ENCODE results near the gene RIN2. TPM values are rescaled to one million over a fixed set of nuclear protein-coding genes. Genes with fewer than 3 reads are reported as not detected.

RIN2 gene
- total and polyA plus RNA-seq, 2 of the 13 experiments (the other 11 are each of a cell fraction or from before 2014, with no cell fraction given), result 2.5 to 5.1 TPM

DNA sequence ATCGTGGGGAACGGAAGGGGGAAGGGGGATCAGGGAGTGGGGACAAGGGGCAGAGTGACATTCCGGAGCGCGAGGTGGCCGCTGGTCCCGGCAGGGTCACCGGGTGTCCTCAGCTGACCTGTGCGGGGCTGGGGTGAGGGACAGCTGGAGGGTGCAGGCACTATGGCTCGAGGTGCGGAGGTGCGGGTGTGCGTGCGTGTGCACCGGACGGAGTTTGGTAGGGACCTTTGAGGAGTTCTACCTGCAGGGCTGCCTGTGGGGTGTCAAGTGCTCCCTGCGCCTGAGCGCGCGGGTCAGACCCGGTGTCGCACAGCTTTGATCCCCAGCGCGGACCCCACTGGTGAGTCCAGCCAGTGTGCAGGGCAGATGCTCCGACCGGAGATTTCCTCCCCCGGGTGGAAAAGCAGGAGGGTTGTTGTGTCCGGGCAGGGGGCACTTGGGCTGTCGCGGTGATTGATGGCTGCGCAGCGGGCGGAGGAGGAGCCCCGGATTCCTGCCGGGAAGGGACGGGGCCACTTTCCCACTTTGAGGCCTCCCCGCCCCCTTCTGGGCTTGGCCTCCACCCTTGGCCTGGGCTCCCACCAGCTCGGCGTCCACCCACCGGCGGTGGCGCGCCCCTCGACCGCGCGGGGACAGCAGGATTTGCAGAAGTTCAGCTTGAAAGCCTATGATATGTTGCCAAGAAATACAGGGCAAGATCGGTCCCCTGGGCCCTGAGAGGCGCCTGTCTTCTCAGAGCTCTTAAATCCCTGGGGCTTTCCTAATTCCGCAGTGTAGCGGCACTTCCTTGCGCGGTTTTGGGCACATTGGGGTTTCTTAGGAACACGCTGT lies 658 bp downstream of the RIN2 start (continued):
- TF ChIP-seq ATF1 (CRISPR knock-in tag; IDR thresholded peaks at IDR 0.05) (no peak), RBFOX2 (IDR thresholded peaks at IDR 0.05; ENCODE audit: low read depth, low read length) (peak; percentile 93), ERF (CRISPR knock-in tag; IDR thresholded peaks at IDR 0.05) (peak; percentile 43; the same call in 1 of the 2 replicates), ZNF672 (CRISPR knock-in tag; IDR thresholded peaks at IDR 0.05) (no peak), ZNF790 (CRISPR knock-in tag; IDR thresholded peaks at IDR 0.05; ENCODE audit: borderline replicate concordance) (peak; percentile 90), SP5 (CRISPR knock-in tag; IDR thresholded peaks at IDR 0.05; ENCODE audit: borderline replicate concordance, low read depth) (peak; percentile 74; the same call in 1 of the 2 replicates), MIXL1 (CRISPR knock-in tag; IDR thresholded peaks at IDR 0.05) (no peak), MED1 (CRISPR knock-in tag; IDR thresholded peaks at IDR 0.05) (0 out of 2 replicates have a peak, but pooled peaks have one; percentile 47), ZFYVE20 (CRISPR knock-in tag; IDR thresholded peaks at IDR 0.05; ENCODE audit: borderline replicate concordance, low read depth) (0 out of 2 replicates have a peak, but pooled peaks have one; percentile 13), SP4 (CRISPR knock-in tag; IDR thresholded peaks at IDR 0.05) (peak; percentile 56; the same call in 1 of the 2 replicates), ZNF629 (CRISPR knock-in tag; conservative IDR thresholded peaks at IDR 0.05) (no peak; the same call in 1 of the 2 replicates), ZFX (CRISPR knock-in tag; IDR thresholded peaks at IDR 0.05; ENCODE audit: low read depth) (peak; percentile 52), SP1 (IDR thresholded peaks at IDR 0.05) (no peak), SP1 (CRISPR knock-in tag; IDR thresholded peaks at IDR 0.05) (no peak), ZNF746 (CRISPR knock-in tag; IDR thresholded peaks at IDR 0.05) (peak; percentile 73; the same call in 1 of the 2 replicates), MEIS1 (CRISPR knock-in tag; IDR thresholded peaks at IDR 0.05; ENCODE audit: borderline replicate concordance) (peak; percentile 99; the same call in 1 of the 2 replicates), MAFK (conservative IDR thresholded peaks at IDR 0.05 in 1 of 2, IDR thresholded peaks at IDR 0.05 in 1 of 2; ENCODE audit: low read length in 2 of 2) (no peak), TMF1 (CRISPR knock-in tag; IDR thresholded peaks at IDR 0.05; ENCODE audit: low read depth) (0 out of 2 replicates have a peak, but pooled peaks have one; percentile 61), ZMYM2 (CRISPR knock-in tag; IDR thresholded peaks at IDR 0.05) (0 out of 2 replicates have a peak, but pooled peaks have one; percentile 17), ELF3 (CRISPR knock-in tag; IDR thresholded peaks at IDR 0.05) (peak; percentile 50), ZNF331 (CRISPR knock-in tag; IDR thresholded peaks at IDR 0.05) (peak; percentile 78; the same call in 1 of the 2 replicates), ZKSCAN1 (IDR thresholded peaks at IDR 0.05; ENCODE audit: low read length) (no peak), CENPT (CRISPR knock-in tag; IDR thresholded peaks at IDR 0.05; ENCODE audit: low read depth) (0 out of 2 replicates have a peak, but pooled peaks have one; percentile 15), EZH2 (conservative IDR thresholded peaks at IDR 0.05; ENCODE audit: low read depth, low read length) (0 out of 2 replicates have a peak, but pooled peaks have one; percentile 47)
- TF ChIP-seq, protein P1, sequence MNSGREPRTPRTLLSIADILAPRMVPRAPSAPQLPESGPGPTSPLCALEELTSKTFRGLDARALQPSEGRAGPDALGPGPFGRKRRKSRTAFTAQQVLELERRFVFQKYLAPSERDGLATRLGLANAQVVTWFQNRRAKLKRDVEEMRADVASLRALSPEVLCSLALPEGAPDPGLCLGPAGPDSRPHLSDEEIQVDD (CRISPR knock-in tag; IDR thresholded peaks at IDR 0.05; ENCODE audit: borderline replicate concordance), result peak; percentile 64; the same call in 1 of the 2 replicates
- TF ChIP-seq, protein P2, sequence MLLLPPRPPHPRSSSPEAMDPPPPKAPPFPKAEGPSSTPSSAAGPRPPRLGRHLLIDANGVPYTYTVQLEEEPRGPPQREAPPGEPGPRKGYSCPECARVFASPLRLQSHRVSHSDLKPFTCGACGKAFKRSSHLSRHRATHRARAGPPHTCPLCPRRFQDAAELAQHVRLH (CRISPR knock-in tag; IDR thresholded peaks at IDR 0.05; ENCODE audit: borderline replicate concordance, low read depth), result 0 out of 2 replicates have a peak, but pooled peaks have one; percentile 43
- TF ChIP-seq, protein P3, sequence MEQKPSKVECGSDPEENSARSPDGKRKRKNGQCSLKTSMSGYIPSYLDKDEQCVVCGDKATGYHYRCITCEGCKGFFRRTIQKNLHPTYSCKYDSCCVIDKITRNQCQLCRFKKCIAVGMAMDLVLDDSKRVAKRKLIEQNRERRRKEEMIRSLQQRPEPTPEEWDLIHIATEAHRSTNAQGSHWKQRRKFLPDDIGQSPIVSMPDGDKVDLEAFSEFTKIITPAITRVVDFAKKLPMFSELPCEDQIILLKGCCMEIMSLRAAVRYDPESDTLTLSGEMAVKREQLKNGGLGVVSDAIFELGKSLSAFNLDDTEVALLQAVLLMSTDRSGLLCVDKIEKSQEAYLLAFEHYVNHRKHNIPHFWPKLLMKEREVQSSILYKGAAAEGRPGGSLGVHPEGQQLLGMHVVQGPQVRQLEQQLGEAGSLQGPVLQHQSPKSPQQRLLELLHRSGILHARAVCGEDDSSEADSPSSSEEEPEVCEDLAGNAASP (CRISPR knock-in tag; IDR thresholded peaks at IDR 0.05; ENCODE audit: borderline replicate concordance), result peak; percentile 99
- TF ChIP-seq, protein P4, sequence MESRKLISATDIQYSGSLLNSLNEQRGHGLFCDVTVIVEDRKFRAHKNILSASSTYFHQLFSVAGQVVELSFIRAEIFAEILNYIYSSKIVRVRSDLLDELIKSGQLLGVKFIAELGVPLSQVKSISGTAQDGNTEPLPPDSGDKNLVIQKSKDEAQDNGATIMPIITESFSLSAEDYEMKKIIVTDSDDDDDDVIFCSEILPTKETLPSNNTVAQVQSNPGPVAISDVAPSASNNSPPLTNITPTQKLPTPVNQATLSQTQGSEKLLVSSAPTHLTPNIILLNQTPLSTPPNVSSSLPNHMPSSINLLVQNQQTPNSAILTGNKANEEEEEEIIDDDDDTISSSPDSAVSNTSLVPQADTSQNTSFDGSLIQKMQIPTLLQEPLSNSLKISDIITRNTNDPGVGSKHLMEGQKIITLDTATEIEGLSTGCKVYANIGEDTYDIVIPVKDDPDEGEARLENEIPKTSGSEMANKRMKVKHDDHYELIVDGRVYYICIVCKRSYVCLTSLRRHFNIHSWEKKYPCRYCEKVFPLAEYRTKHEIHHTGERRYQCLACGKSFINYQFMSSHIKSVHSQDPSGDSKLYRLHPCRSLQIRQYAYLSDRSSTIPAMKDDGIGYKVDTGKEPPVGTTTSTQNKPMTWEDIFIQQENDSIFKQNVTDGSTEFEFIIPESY (CRISPR knock-in tag; IDR thresholded peaks at IDR 0.05), result no peak

Measured in HepG2 (cell line).